Testis (tissue), 3 donors: ENCODE data around the gene DVL1. TPM values are rescaled to one million over a fixed set of nuclear protein-coding genes. Genes with fewer than 3 reads are reported as not detected.

Experiments used
- DNase-seq: peaks from one replicate; pipeline ENCODE4 v3.0.0-alpha.2; 2019
- H3K27ac ChIP-seq, 2 donors: fragments of 200-600 bp; sonication (generic); one replicate each; pipeline ENCODE4 v1.5.1; 2019
- H3K27me3 ChIP-seq: fragments of 200-600 bp; sonication (generic); one replicate; pipeline ENCODE4 v1.5.1; 2019
- H3K36me3 ChIP-seq: fragments of 200-600 bp; sonication (generic); one replicate; pipeline ENCODE4 v1.5.1; 2017; ENCODE audit warnings: low read depth; ENCODE audit errors: missing control alignments
- H3K4me1 ChIP-seq: fragments of 200-600 bp; sonication (generic); one replicate; pipeline ENCODE4 v1.5.1; 2019
- H3K4me3 ChIP-seq, 2 donors: fragments of 200-600 bp; sonication (generic); one replicate each; pipeline ENCODE4 v1.5.1; 2017 to 2019
- H3K9me3 ChIP-seq: fragments of 200-600 bp; sonication (generic); one replicate; pipeline ENCODE4 v1.5.1; 2017
- POLR2A ChIP-seq: fragments of 450-650 bp; IDR thresholded peaks from one replicate; pipeline ENCODE4 v1.6.1; 2017; ENCODE audit warnings: antibody characterized with exemption, mild to moderate bottlenecking, moderate library complexity
- WGBS, 2 donors: methylation state at CpG; one replicate each; pipeline ENCODE4 v1.1.5; 2018; 5-methylcytosine and 5-hydroxymethylcytosine counted together
- intact Hi-C: fragments of 100-400 bp; cut with DNase I; formaldehyde crosslinking; loops from one replicate; pipeline ENCODE4 v1.15.1; 2023; ENCODE audit warnings: low total_unique reads
- polyA plus RNA-seq: library from polyadenylated mRNA; stranded (reverse); fragments of 350-450 nt; fragmentation: Illumina TruSeq; extraction: RNeasy Lipid Tissue Mini Kit (QIAGEN cat#74804); gene quantifications from one replicate; pipeline ENCODE4 v1.2.3, GENCODE V29; 2014; ENCODE audit warnings: low read depth, low replicate concordance; ENCODE audit not compliant: insufficient read depth
- total RNA-seq, 2 donors: library from RNA; depleted of rRNA; stranded (reverse); fragments of >200 nt; gene quantifications; one replicate each; pipeline ENCODE4 v1.2.3, GENCODE V29; 2016
- TF ChIP-seq, protein P1 (sequence below), 3 experiments: fragments of 450-650 bp in 2 of 3; fragments of 200-600 bp in 1 of 3; sonication (generic) in 1 of 3; IDR thresholded peaks; one replicate each; pipeline ENCODE4 v1.5.1; 2016 to 2019; ENCODE audit warnings: antibody characterized with exemption in 3 of 3, mild to moderate bottlenecking in 2 of 3, moderate library complexity in 1 of 3

Gene DVL1
- total and polyA plus RNA-seq, 3 donors from 2014 or later, result 65.8 to 183 (median 169) TPM

DNA sequence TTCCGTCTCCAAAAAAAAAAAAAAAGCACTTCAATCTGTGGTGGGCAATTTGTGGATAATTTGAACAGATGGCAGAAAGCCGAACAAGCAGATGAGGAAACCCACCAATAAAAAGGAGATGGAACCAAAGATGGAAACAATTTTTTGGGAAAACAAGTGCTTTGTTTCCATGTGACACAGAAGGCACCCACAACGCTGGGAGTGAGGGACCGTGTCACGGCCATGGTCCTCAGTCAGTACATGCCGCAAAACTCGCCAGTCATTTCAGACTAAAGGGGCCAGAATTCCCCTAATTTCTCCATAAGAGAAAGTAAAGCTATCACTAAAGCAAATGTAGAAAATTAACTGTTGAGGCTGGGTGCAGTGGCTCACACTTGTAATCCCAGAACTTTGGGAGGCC is 44.9 kb upstream of the DVL1 start:
- TF ChIP-seq POLR2A, result no peak
- TF ChIP-seq, protein P1, sequence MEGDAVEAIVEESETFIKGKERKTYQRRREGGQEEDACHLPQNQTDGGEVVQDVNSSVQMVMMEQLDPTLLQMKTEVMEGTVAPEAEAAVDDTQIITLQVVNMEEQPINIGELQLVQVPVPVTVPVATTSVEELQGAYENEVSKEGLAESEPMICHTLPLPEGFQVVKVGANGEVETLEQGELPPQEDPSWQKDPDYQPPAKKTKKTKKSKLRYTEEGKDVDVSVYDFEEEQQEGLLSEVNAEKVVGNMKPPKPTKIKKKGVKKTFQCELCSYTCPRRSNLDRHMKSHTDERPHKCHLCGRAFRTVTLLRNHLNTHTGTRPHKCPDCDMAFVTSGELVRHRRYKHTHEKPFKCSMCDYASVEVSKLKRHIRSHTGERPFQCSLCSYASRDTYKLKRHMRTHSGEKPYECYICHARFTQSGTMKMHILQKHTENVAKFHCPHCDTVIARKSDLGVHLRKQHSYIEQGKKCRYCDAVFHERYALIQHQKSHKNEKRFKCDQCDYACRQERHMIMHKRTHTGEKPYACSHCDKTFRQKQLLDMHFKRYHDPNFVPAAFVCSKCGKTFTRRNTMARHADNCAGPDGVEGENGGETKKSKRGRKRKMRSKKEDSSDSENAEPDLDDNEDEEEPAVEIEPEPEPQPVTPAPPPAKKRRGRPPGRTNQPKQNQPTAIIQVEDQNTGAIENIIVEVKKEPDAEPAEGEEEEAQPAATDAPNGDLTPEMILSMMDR (IDR thresholded peaks at IDR 0.05), result no peak
- WGBS, 2 donors, result 91 to 96% methylated on average over 7 of the region's 7 CpGs
- Histone ChIP-seq H3K27me3 (no peaks in the 10 kb centered on the region), H3K4me3 (no peak overlapping the region), H3K27ac (no peak overlapping the region), H3K36me3 (no peaks in the 10 kb centered on the region), H3K4me1 (peaks cover 11% of the 10 kb centered on the region), H3K9me3 (no peaks in the 10 kb centered on the region)
- intact Hi-C loops, result no loop called here
- no peak for DNase-seq

DNA sequence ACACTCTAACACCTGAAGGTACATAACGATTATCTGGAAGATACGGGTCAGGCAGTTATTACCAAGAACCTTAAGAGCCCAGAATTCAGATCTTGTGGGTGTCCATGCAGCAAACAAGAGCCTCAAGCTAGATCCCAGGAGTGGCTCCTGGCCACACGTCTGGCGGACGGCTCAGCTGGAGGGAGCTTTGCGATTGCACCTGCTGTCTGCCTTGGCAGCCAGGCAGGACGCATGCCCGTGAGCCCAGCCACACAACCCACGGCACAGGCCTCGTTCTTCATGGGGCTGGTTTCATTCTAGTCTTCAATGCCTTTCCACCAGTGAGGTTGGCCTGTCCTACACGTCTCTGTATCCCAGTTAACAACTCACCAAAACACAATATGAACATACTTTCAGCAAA is 44.2 kb upstream of the DVL1 start:
- intact Hi-C loops, result no loop called here
- H3K9me3 ChIP-seq, result no peaks in the 10 kb centered on the region
- DNase-seq, result no peak
- H3K27ac ChIP-seq, result no peak overlapping the region
- no peaks in the 10 kb centered on the region for H3K27me3 ChIP-seq
- H3K36me3 ChIP-seq, result no peaks in the 10 kb centered on the region
- no peak overlapping the region for H3K4me3 ChIP-seq
- 89 to 93% methylated on average over 11 of the region's 11 CpGs for WGBS, 2 donors
- TF ChIP-seq POLR2A, result no peak
- TF ChIP-seq, protein P1 (IDR thresholded peaks at IDR 0.05), result no peak
- H3K4me1 ChIP-seq, result peaks cover 11% of the 10 kb centered on the region

DNA sequence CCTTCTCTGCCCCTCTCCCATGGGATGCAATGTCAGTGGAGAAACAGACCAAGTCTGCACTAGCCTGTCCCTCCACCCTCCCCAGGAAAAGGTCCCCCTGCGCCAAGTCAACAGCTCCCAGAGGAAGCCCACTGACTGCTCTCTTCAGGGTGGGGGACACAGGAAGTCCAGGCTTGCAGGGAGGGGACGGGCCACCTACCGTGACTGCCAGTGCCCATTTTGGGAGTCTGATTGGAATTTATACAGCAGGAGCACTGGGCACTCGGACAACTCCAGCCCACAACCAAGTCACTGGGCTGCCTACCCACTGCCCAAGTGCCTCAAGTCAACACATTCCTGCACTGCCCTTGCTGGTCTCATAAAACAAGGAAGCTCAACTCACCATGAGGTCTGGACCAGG is 43.8 kb upstream of the DVL1 start:
- no peaks in the 10 kb centered on the region for H3K9me3 ChIP-seq
- H3K27me3 ChIP-seq, result no peaks in the 10 kb centered on the region
- no peak overlapping the region for H3K4me3 ChIP-seq
- WGBS, 2 donors, result 79 to 93% methylated on average over 4 of the region's 4 CpGs
- intact Hi-C loops, result no loop called here
- TF ChIP-seq POLR2A, result no peak
- TF ChIP-seq, protein P1 (IDR thresholded peaks at IDR 0.05), result no peak
- H3K4me1 ChIP-seq, result peaks cover 7% of the 10 kb centered on the region
- H3K27ac ChIP-seq, result no peak overlapping the region
- DNase-seq, result no peak
- H3K36me3 ChIP-seq, result no peaks in the 10 kb centered on the region

DNA sequence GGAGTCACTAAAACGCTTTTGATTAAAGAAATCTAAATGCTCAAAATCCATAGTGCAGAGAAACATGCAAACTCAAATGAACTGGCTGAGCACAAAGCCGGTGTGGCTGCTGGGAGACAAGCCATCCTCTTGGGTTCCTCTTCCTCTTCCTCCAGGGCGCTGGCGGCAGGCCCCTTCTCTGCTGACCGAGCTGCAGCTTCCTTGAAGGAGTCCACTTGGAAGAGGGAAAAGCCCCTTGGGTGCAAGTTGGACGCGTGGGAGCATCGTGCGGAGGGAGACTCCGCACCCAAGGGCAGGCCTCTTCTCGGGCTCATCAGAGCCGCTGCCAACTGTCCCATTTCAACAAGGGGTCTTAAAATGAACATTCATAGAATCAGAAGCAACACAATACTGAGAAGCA is 42.0 kb upstream of the DVL1 start:
- Histone ChIP-seq H3K27me3 (no peaks in the 10 kb centered on the region), H3K9me3 (no peaks in the 10 kb centered on the region), H3K4me3 (no peak overlapping the region), H3K4me1 (no peaks in the 10 kb centered on the region), H3K27ac (no peak overlapping the region), H3K36me3 (no peaks in the 10 kb centered on the region)
- DNase-seq, result no peak
- no peak for TF ChIP-seq POLR2A
- TF ChIP-seq, protein P1 (IDR thresholded peaks at IDR 0.05), result no peak
- intact Hi-C loops, result no loop called here
- 81 to 88% methylated on average over 12 of the region's 12 CpGs for WGBS, 2 donors

DNA sequence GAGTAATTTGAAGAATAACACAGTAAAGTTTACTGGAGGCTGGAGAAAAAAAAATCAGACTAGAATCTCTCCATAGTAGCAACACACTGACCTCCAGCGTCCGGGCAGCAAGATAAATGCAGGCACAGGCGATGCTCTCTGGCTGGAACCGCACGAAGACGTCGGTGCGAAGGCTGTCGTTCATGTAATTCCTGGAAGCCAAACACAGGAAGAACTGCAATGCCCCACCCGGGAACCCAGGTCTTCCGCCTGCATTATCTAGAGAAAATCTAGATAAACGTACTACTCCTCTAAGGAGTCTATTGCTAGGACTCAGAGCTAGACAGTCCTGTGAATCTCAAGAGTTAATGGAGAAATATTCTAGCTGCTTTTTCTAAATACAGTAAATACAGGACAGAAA is 41.5 kb upstream of the DVL1 start:
- DNase-seq, result no peak
- intact Hi-C loops, result no loop called here
- TF ChIP-seq, protein P1 (IDR thresholded peaks at IDR 0.05), result no peak
- TF ChIP-seq POLR2A, result no peak
- H3K27ac ChIP-seq, result no peak overlapping the region
- 85 to 94% methylated on average over 12 of the region's 12 CpGs for WGBS, 2 donors
- H3K36me3 ChIP-seq, result no peaks in the 10 kb centered on the region
- no peaks in the 10 kb centered on the region for H3K9me3 ChIP-seq
- H3K4me1 ChIP-seq, result no peaks in the 10 kb centered on the region
- no peak overlapping the region for H3K4me3 ChIP-seq
- H3K27me3 ChIP-seq, result no peaks in the 10 kb centered on the region
